Measurements from ENCODE around the gene ZNF354C. TPM values are rescaled to one million over a fixed set of nuclear protein-coding genes. Genes with fewer than 3 reads are reported as not detected.

ZNF354C gene
- total RNA-seq, 1 donor from 2014 or later = 8.1 TPM

DNA sequence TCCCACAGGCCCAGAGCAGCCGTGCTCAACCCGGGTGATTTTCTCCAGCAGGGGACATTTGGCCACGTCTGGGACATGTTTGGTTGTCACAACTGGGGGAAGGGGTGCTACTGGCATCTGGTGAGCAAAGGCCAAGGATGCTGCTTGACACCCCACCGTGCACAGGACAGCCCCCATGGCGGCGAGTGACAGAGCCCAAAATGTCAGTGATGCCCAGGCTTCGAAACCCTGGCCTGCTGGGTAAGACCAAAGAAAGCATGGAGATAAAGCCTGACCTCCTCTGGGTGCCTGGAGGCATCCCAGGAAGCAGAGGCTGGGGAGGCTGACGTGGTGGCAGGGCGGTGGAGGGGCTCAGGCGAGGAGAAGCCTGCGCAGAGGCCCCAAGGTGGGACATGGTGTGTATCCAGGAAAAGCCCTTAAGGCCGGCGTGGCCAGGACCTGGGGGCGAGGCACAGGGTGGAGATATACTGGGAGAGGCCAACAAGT lies 66.4 kb downstream of the ZNF354C start:
- Mint-ChIP-seq H3K9me3 (ENCODE audit: low read depth) (no peaks in the 10 kb centered on the region), H3K4me3 (ENCODE audit: low read depth) (no peak overlapping the region), H3K36me3 (ENCODE audit: insufficient read depth) (no peaks in the 10 kb centered on the region), H3K4me1 (ENCODE audit: low read depth) (no peaks in the 10 kb centered on the region), H3K27ac (no peak overlapping the region), H3K27me3 (no peaks in the 10 kb centered on the region)
- TF ChIP-seq, protein P1, sequence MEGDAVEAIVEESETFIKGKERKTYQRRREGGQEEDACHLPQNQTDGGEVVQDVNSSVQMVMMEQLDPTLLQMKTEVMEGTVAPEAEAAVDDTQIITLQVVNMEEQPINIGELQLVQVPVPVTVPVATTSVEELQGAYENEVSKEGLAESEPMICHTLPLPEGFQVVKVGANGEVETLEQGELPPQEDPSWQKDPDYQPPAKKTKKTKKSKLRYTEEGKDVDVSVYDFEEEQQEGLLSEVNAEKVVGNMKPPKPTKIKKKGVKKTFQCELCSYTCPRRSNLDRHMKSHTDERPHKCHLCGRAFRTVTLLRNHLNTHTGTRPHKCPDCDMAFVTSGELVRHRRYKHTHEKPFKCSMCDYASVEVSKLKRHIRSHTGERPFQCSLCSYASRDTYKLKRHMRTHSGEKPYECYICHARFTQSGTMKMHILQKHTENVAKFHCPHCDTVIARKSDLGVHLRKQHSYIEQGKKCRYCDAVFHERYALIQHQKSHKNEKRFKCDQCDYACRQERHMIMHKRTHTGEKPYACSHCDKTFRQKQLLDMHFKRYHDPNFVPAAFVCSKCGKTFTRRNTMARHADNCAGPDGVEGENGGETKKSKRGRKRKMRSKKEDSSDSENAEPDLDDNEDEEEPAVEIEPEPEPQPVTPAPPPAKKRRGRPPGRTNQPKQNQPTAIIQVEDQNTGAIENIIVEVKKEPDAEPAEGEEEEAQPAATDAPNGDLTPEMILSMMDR (IDR thresholded peaks at IDR 0.05; ENCODE audit: unreplicated experiment) = no peak
- DNase-seq (ENCODE audit: low spot score, unreplicated experiment) = no peak

DNA sequence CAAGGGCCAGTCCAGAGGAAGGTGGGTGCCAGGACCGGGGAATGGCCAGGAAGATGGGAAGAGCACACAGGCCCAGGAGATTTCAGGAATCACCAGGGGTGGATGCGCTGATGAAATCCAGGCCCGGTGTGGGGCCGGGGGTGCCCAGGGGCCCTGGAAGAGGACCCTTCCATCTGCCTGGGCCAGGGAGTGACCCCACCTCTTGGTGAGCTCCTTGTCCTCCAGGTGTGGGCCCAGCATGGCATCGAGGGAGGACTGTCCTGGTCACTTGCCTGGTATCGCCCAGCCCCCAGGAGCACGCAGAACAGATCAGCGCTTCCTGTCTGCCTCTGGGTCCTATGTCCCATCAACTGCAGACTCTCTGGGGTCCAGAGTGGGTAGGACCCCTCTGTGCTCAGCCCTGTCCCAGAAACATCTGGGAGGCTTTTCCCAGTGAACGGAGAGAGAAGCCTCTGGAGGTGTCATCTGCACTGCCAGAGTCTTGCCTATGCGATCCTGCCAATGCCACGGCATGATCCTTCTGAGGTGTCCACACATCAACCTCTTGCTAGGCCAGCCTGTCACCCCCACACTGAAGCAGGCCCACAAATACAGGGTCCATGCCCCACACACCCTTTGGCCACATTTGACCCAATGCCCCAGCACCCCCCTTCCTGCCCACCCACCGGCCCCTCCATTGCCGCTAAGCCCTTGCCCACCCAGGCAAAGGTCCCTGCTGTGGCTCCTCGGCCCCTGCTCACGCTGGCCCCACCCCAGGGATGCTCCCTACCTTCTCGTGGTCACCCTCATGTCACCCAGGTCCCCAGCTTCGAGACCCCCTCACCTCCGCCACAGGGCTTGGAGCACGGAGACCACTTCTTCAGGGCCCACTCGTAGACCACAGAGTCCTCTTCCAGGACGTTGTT lies 67.2 kb downstream of the ZNF354C start:
- H3K36me3 Mint-ChIP-seq (ENCODE audit: insufficient read depth) = no peaks in the 10 kb centered on the region
- no peaks in the 10 kb centered on the region for H3K4me1 Mint-ChIP-seq (ENCODE audit: low read depth)
- no peak overlapping the region for H3K27ac Mint-ChIP-seq
- TF ChIP-seq, protein P1 (IDR thresholded peaks at IDR 0.05; ENCODE audit: unreplicated experiment) = no peak
- DNase-seq (ENCODE audit: low spot score, unreplicated experiment) = no peak
- no peak overlapping the region for H3K4me3 Mint-ChIP-seq (ENCODE audit: low read depth)
- no peaks in the 10 kb centered on the region for H3K9me3 Mint-ChIP-seq (ENCODE audit: low read depth)
- no peaks in the 10 kb centered on the region for H3K27me3 Mint-ChIP-seq

DNA sequence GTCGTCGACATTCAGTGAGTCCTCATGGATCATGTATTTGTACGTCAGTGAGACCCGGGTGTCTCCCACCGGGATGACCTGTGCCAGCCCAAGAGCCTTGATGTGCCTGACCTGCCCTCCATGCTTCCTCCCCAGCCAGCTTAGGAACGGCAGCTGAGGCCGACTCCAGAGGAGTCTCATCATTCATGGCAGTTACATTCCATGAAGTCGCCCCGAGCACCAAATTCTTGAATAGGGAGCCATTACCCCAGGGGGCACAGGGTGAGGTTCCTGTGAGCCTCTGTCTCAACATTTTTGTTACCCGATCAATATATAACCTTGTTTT lies 67.8 kb downstream of the ZNF354C start:
- H3K9me3 Mint-ChIP-seq (ENCODE audit: low read depth) = no peaks in the 10 kb centered on the region
- H3K4me1 Mint-ChIP-seq (ENCODE audit: low read depth) = no peaks in the 10 kb centered on the region
- H3K27ac Mint-ChIP-seq = no peak overlapping the region
- no peak overlapping the region for H3K4me3 Mint-ChIP-seq (ENCODE audit: low read depth)
- TF ChIP-seq, protein P1 (IDR thresholded peaks at IDR 0.05; ENCODE audit: unreplicated experiment) = no peak
- no peak for DNase-seq (ENCODE audit: low spot score, unreplicated experiment)
- no peaks in the 10 kb centered on the region for H3K27me3 Mint-ChIP-seq
- H3K36me3 Mint-ChIP-seq (ENCODE audit: insufficient read depth) = no peaks in the 10 kb centered on the region

DNA sequence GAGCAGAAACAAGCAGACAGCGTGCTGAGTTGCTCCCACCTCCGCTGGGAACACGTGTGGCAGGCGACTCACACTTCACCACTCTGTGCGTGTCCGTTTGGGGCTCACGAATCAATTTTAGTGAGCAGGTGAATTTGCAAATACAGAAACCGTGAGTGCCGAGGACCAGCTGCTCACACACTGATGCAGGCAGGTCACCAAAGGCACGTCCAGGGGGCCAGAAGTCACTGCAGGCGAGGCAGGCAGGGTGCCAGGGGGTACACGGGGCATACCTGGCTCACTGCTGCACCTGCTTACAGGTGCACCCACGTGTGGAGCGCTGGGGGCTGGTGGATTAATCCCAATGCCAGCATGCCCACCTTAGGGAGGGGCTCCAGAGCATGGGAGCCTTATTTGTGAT lies 68.8 kb downstream of the ZNF354C start:
- TF ChIP-seq, protein P1 (IDR thresholded peaks at IDR 0.05; ENCODE audit: unreplicated experiment) = no peak
- H3K9me3 Mint-ChIP-seq (ENCODE audit: low read depth) = no peaks in the 10 kb centered on the region
- no peaks in the 10 kb centered on the region for H3K36me3 Mint-ChIP-seq (ENCODE audit: insufficient read depth)
- DNase-seq (ENCODE audit: low spot score, unreplicated experiment) = no peak
- H3K27me3 Mint-ChIP-seq = no peaks in the 10 kb centered on the region
- H3K27ac Mint-ChIP-seq = no peak overlapping the region
- H3K4me3 Mint-ChIP-seq (ENCODE audit: low read depth) = no peak overlapping the region
- H3K4me1 Mint-ChIP-seq (ENCODE audit: low read depth) = no peaks in the 10 kb centered on the region

DNA sequence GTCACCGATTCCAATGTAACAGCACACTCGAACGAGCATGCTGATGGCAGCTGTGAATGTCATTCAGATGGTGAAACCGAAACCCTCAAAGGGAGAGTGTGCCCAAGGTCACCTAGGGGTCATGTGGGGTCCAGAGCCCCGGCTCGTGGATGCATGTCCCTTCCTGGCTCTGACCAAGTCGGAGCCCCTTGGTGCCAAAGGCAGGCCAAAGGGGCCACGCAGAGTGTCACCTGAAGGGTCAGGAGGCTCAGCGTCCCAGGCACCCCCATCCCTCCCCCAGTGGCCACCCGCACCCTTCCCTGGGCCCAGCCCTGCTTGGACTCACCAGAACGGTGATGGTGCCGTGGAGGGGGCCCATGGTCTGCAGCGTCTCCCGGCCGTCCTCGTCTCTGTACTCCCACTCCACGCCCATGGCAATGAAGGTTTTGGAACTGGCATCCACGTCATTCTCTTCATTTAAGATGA lies 69.5 kb downstream of the ZNF354C start:
- Mint-ChIP-seq H3K27ac (no peak overlapping the region), H3K4me1 (ENCODE audit: low read depth) (no peaks in the 10 kb centered on the region), H3K4me3 (ENCODE audit: low read depth) (no peak overlapping the region), H3K27me3 (no peaks in the 10 kb centered on the region), H3K9me3 (ENCODE audit: low read depth) (no peaks in the 10 kb centered on the region), H3K36me3 (ENCODE audit: insufficient read depth) (no peaks in the 10 kb centered on the region)
- TF ChIP-seq, protein P1 (IDR thresholded peaks at IDR 0.05; ENCODE audit: unreplicated experiment) = no peak
- DNase-seq (ENCODE audit: low spot score, unreplicated experiment) = no peak
